ENCODE measurements around the gene ARMCX6.

Gene ARMCX6

DNA sequence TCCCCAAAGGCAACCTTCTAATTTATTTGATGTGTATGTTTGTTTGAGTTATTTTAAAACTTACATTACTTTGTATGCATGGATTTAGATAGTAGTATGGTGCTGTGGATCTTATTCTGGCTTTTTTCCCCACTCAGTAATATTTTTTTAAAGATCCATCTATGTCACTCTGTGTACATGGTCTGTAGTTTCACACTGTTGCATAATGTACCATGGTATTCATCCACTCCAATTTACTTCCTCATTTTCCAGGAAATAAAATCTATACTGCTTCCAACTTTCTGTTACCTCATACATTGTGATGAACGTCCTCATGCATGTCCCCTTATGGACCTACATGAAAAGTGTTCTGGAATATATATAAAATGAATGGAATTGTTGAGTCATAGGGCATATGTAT is 24.3 kb upstream of the ARMCX6 start:
- Histone ChIP-seq H4K20me1 (ENCODE audit: control insufficient read depth, insufficient read depth, low read depth, low read length) (no peaks in the 10 kb centered on the region), H3K36me3 (ENCODE audit: control insufficient read depth, low read length) (no peaks in the 10 kb centered on the region), H3K27ac (ENCODE audit: low read depth, low read length) (no peak overlapping the region), H3K4me1 (ENCODE audit: control insufficient read depth, low read length) (no peaks in the 10 kb centered on the region), H3K4me3 (ENCODE audit: low read length) (no peak overlapping the region), H3K9me2 (replicated peaks; ENCODE audit: control insufficient read depth, low read length) (no peaks in the 10 kb centered on the region), H3F3A (ENCODE audit: control insufficient read depth, insufficient read depth) (no peaks in the 10 kb centered on the region), H3K79me2 (ENCODE audit: control insufficient read depth, low read length) (no peaks in the 10 kb centered on the region), H3K9me3 (ENCODE audit: control insufficient read depth, insufficient read depth, low read length) (no peaks in the 10 kb centered on the region), H3K4me2 (ENCODE audit: low read length) (no peak overlapping the region), H3K27me3 (ENCODE audit: control insufficient read depth, low read length) (no peaks in the 10 kb centered on the region)
- TF ChIP-seq, protein P1, sequence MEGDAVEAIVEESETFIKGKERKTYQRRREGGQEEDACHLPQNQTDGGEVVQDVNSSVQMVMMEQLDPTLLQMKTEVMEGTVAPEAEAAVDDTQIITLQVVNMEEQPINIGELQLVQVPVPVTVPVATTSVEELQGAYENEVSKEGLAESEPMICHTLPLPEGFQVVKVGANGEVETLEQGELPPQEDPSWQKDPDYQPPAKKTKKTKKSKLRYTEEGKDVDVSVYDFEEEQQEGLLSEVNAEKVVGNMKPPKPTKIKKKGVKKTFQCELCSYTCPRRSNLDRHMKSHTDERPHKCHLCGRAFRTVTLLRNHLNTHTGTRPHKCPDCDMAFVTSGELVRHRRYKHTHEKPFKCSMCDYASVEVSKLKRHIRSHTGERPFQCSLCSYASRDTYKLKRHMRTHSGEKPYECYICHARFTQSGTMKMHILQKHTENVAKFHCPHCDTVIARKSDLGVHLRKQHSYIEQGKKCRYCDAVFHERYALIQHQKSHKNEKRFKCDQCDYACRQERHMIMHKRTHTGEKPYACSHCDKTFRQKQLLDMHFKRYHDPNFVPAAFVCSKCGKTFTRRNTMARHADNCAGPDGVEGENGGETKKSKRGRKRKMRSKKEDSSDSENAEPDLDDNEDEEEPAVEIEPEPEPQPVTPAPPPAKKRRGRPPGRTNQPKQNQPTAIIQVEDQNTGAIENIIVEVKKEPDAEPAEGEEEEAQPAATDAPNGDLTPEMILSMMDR (IDR thresholded peaks at IDR 0.05; ENCODE audit: low read depth, low read length, poor library complexity, severe bottlenecking): no peak
- no peak for TF ChIP-seq EZH2phosphoT487 (IDR thresholded peaks at IDR 0.05; ENCODE audit: borderline replicate concordance, low read length)

DNA sequence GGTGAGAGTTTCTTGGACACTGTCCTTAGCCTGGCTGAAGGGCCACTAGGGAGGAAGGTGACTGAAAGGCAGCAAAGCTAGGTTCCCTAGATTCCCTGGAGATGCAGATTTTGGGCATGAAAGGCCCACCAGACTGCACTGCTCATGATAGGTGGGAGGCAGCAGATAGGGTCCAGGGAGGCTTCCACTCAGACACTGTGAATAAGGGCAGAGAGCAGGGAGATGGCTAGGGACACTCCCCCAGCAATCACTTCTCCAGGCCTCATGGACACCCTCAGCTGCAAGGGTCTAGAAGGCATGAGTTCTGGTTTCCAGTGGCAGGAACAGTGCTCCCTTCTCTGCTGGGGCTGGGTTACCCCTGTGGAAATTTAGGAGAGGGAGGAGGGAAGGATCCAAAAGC is 21.8 kb upstream of the ARMCX6 start:
- Histone ChIP-seq H3K9me2 (replicated peaks; ENCODE audit: control insufficient read depth, low read length) (no peaks in the 10 kb centered on the region), H3K27me3 (ENCODE audit: control insufficient read depth, low read length) (no peaks in the 10 kb centered on the region), H3K4me1 (ENCODE audit: control insufficient read depth, low read length) (no peaks in the 10 kb centered on the region), H3F3A (ENCODE audit: control insufficient read depth, insufficient read depth) (no peaks in the 10 kb centered on the region), H3K79me2 (ENCODE audit: control insufficient read depth, low read length) (no peaks in the 10 kb centered on the region), H3K27ac (ENCODE audit: low read depth, low read length) (no peak overlapping the region), H3K4me2 (ENCODE audit: low read length) (no peak overlapping the region), H3K36me3 (ENCODE audit: control insufficient read depth, low read length) (no peaks in the 10 kb centered on the region), H3K4me3 (ENCODE audit: low read length) (no peak overlapping the region), H3K9me3 (ENCODE audit: control insufficient read depth, insufficient read depth, low read length) (no peaks in the 10 kb centered on the region), H4K20me1 (ENCODE audit: control insufficient read depth, insufficient read depth, low read depth, low read length) (no peaks in the 10 kb centered on the region)
- TF ChIP-seq, protein P1 (IDR thresholded peaks at IDR 0.05; ENCODE audit: low read depth, low read length, poor library complexity, severe bottlenecking): no peak

DNA sequence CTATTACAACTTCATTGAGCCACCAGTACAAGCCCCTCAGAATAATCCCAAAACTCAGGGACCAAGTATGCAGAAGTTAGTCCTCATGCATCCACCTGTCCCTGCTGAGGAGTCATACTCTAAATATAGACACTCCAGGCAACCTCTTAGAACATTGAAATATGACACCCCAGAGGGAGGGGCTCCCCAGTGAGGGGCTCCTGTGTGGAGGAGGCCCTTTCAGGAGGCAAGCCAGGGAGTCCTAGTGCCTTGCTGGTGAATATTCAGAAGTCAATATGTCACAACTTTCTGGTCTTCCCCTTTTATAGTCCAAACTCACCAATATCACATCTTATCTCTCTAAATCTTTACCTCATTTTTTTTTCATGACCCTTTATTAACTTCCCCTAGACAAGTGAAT is 1.6 kb upstream of the ARMCX6 start:
- Histone ChIP-seq H3K36me3 (ENCODE audit: control insufficient read depth, low read length) (peaks cover 3% of the 10 kb centered on the region; the same call in 1 of the 2 replicates), H3K27me3 (ENCODE audit: control insufficient read depth, low read length) (no peaks in the 10 kb centered on the region), H3F3A (ENCODE audit: control insufficient read depth, insufficient read depth) (no peaks in the 10 kb centered on the region), H3K27ac (ENCODE audit: low read depth, low read length) (no peak overlapping the region), H3K4me2 (ENCODE audit: low read length) (no peak overlapping the region), H3K4me3 (ENCODE audit: low read length) (no peak overlapping the region), H3K9me3 (ENCODE audit: control insufficient read depth, insufficient read depth, low read length) (no peaks in the 10 kb centered on the region), H3K9me2 (replicated peaks; ENCODE audit: control insufficient read depth, low read length) (no peaks in the 10 kb centered on the region), H4K20me1 (ENCODE audit: control insufficient read depth, insufficient read depth, low read depth, low read length) (no peaks in the 10 kb centered on the region), H3K4me1 (ENCODE audit: control insufficient read depth, low read length) (peaks cover 29% of the 10 kb centered on the region), H3K79me2 (ENCODE audit: control insufficient read depth, low read length) (peaks cover 19% of the 10 kb centered on the region)
- TF ChIP-seq EZH2phosphoT487 (IDR thresholded peaks at IDR 0.05; ENCODE audit: borderline replicate concordance, low read length): no peak
- TF ChIP-seq, protein P1 (IDR thresholded peaks at IDR 0.05; ENCODE audit: low read depth, low read length, poor library complexity, severe bottlenecking): no peak

DNA sequence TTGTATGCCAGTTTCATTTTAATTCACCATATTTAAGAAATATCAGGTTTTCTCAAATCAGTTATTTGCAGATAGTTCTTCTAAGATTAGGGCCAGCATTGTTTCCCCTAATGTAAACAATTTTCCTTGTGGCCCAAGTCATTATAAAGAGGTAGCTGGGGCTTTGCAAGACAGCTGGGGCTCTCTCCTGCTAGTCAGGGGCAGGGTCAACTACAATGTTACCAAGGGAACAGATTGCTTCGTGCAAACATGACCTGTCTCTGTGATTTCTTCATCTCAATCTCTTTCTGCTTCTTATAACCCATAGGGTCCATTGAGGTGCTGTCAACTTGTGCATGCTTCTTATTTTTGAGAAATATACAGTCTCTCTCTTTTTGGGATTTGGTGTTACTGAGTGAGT is 12.1 kb downstream of the ARMCX6 start:
- Histone ChIP-seq H3K27ac (ENCODE audit: low read depth, low read length) (no peak overlapping the region), H3K79me2 (ENCODE audit: control insufficient read depth, low read length) (no peaks in the 10 kb centered on the region), H3K4me2 (ENCODE audit: low read length) (no peak overlapping the region), H3K4me1 (ENCODE audit: control insufficient read depth, low read length) (no peaks in the 10 kb centered on the region), H4K20me1 (ENCODE audit: control insufficient read depth, insufficient read depth, low read depth, low read length) (no peaks in the 10 kb centered on the region), H3K9me3 (ENCODE audit: control insufficient read depth, insufficient read depth, low read length) (no peaks in the 10 kb centered on the region), H3K9me2 (replicated peaks; ENCODE audit: control insufficient read depth, low read length) (no peaks in the 10 kb centered on the region), H3K36me3 (ENCODE audit: control insufficient read depth, low read length) (no peaks in the 10 kb centered on the region), H3F3A (ENCODE audit: control insufficient read depth, insufficient read depth) (no peaks in the 10 kb centered on the region), H3K4me3 (ENCODE audit: low read length) (no peak overlapping the region), H3K27me3 (ENCODE audit: control insufficient read depth, low read length) (no peaks in the 10 kb centered on the region)
- TF ChIP-seq EZH2phosphoT487 (IDR thresholded peaks at IDR 0.05; ENCODE audit: borderline replicate concordance, low read length): no peak
- TF ChIP-seq, protein P1 (IDR thresholded peaks at IDR 0.05; ENCODE audit: low read depth, low read length, poor library complexity, severe bottlenecking): no peak
